Neural cell (in vitro differentiated cells): Measurements from ENCODE around the gene LRIG1.

Experiments
- EP300 ChIP-seq: fragments of 450-650 bp; conservative IDR thresholded peaks from 2 replicates; pipeline ENCODE4 v1.6.1; 2014; ENCODE audit warnings: antibody characterized with exemption, mild to moderate bottlenecking, moderate library complexity; ENCODE audit not compliant: poor library complexity, severe bottlenecking
- EZH2 ChIP-seq: fragments of 200-600, 300-800 bp; shearing (Covaris generic), sonication (generic); IDR thresholded peaks from 2 replicates; pipeline ENCODE4 v1.6.1; 2014; ENCODE audit warnings: antibody characterized with exemption, low read length, borderline replicate concordance, mild to moderate bottlenecking; ENCODE audit not compliant: insufficient read depth, poor library complexity, severe bottlenecking
- POLR2AphosphoS5 ChIP-seq: IDR thresholded peaks from 2 replicates; pipeline ENCODE4 v1.6.1; 2012
- RAD21 ChIP-seq: fragments of 450-650 bp; conservative IDR thresholded peaks from 2 replicates; pipeline ENCODE4 v1.6.1; 2014; ENCODE audit warnings: antibody characterized with exemption, mild to moderate bottlenecking, moderate library complexity
- SMC3 ChIP-seq: fragments of 450-650 bp; conservative IDR thresholded peaks from 2 replicates; pipeline ENCODE4 v1.6.1; 2014; ENCODE audit warnings: antibody characterized with exemption, mild to moderate bottlenecking, moderate library complexity; ENCODE audit not compliant: poor library complexity
- TAF1 ChIP-seq: IDR thresholded peaks from 2 replicates; pipeline ENCODE4 v1.6.1; 2012; ENCODE audit warnings: low read depth
- TF ChIP-seq, protein P1 (sequence below): fragments of 450-650 bp; IDR thresholded peaks from 2 replicates; pipeline ENCODE4 v1.5.1; 2014; ENCODE audit warnings: antibody characterized with exemption, mild to moderate bottlenecking, moderate library complexity; ENCODE audit not compliant: poor library complexity, severe bottlenecking

DNA sequence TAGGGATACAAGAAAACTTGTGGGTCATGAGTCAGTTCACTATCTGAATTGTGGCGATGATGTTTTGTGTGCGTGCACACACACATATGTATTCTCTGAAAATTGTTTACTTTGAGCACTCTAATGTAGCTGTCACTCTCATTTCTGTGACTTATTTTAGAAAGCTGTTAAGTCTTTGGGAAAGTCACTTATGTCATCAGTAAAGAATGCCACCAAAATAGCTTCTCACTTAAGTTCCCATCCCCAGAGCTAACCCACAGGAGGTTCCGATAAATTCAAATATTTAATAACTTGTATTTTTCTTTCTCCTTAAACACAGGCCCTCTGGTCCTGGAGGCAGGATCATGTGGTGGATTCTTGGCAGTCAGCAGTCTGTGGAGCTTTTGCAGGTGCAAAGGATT, 138.3 kb downstream of the LRIG1 start:
- TF ChIP-seq, protein P1, sequence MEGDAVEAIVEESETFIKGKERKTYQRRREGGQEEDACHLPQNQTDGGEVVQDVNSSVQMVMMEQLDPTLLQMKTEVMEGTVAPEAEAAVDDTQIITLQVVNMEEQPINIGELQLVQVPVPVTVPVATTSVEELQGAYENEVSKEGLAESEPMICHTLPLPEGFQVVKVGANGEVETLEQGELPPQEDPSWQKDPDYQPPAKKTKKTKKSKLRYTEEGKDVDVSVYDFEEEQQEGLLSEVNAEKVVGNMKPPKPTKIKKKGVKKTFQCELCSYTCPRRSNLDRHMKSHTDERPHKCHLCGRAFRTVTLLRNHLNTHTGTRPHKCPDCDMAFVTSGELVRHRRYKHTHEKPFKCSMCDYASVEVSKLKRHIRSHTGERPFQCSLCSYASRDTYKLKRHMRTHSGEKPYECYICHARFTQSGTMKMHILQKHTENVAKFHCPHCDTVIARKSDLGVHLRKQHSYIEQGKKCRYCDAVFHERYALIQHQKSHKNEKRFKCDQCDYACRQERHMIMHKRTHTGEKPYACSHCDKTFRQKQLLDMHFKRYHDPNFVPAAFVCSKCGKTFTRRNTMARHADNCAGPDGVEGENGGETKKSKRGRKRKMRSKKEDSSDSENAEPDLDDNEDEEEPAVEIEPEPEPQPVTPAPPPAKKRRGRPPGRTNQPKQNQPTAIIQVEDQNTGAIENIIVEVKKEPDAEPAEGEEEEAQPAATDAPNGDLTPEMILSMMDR = no peak
- TF ChIP-seq POLR2AphosphoS5 (no peak), TAF1 (no peak), RAD21 (no peak), EZH2 (no peak), EP300 (no peak), SMC3 (no peak)
